RPMI8226 (cell line): ENCODE data around the gene MRPL4.

Experiments
- DNase-seq: peaks from one replicate; pipeline ENCODE4 v3.0.0-alpha.2; 2015

MRPL4 gene

DNA sequence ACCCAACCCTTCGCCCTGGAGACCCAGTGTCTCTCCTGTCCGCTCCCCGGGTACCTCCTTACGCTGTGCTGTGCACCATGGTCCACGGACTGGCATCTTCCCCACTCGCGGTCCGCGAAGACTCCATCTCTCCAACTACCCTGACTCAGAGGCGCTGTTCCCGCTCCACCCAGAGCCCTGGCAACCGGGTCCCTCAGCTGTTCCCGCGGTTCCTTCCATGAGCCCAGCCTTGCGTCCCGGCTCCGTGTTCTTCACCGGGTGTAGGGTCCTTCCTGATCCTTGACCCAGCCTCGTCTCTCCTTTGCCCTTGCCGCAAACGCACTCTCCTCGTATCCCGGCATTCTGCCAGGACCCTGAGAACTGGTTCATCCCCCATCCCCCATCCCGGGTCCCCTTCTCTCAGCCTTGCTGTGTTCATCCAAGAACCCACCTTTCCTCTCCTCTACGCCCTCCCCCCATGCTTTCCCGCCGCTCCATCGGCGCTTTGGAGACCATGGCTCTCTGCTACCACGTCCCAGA, 38.4 kb downstream of the MRPL4 start:
- DNase-seq, result peak; percentile 54

- peak; percentile 86 for DNase-seq
These were observed 39.0 kb downstream of the MRPL4 start for GRCh38 chr19:10290876-10291553.

DNA sequence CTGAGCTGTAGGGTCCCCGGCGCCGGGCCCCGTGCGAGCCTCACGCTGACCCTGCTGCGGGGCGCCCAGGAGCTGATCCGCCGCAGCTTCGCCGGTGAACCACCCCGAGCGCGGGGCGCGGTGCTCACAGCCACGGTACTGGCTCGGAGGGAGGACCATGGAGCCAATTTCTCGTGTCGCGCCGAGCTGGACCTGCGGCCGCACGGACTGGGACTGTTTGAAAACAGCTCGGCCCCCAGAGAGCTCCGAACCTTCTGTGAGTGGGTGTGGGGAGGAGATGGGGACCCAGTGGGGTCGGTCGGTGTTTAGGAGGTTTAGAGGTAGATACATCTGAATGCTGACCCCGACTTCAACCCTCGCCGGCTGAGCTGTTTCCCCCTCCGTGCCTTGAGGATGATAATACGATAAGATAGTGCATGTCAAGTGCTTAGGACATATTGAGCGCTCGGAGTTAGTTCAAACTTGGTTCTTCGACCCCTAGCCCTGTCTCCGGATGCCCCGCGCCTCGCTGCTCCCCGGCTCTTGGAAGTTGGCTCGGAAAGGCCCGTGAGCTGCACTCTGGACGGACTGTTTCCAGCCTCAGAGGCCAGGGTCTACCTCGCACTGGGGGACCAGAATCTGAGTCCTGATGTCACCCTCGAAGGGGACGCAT, 39.7 kb downstream of the MRPL4 start:
- no peak for DNase-seq

GRCh38 chr19:10292206-10292788, 40.3 kb downstream of the MRPL4 start:
- peak; percentile 54 for DNase-seq

- DNase-seq, result no peak
These were observed 41.0 kb downstream of the MRPL4 start for GRCh38 chr19:10292789-10293636.

DNA sequence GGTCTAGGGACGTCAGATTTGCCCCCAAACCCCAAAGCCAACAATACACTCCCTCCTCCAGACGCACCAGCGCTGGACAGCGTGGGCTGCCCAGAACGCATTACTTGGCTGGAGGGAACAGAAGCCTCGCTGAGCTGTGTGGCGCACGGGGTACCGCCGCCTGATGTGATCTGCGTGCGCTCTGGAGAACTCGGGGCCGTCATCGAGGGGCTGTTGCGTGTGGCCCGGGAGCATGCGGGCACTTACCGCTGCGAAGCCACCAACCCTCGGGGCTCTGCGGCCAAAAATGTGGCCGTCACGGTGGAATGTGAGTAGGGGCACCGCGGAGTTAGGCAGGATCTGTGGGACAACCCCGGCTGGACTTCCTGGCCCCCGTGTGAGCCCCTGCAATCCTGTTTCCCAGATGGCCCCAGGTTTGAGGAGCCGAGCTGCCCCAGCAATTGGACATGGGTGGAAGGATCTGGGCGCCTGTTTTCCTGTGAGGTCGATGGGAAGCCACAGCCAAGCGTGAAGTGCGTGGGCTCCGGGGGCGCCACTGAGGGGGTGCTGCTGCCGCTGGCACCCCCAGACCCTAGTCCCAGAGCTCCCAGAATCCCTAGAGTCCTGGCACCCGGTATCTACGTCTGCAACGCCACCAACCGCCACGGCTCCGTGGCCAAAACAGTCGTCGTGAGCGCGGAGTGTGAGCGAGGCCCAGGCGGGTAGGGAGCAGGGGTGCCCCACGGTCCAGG, 41.8 kb downstream of the MRPL4 start:
- DNase-seq, result no peak

DNA sequence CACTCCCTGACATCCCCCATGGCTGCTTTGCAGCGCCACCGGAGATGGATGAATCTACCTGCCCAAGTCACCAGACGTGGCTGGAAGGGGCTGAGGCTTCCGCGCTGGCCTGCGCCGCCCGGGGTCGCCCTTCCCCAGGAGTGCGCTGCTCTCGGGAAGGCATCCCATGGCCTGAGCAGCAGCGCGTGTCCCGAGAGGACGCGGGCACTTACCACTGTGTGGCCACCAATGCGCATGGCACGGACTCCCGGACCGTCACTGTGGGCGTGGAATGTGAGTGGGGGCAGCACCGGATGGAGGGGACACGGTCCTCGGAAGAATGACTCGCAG, 42.3 kb downstream of the MRPL4 start:
- no peak for DNase-seq

GRCh38 chr19:10295305-10295846, 43.4 kb downstream of the MRPL4 start:
- no peak for DNase-seq

DNA sequence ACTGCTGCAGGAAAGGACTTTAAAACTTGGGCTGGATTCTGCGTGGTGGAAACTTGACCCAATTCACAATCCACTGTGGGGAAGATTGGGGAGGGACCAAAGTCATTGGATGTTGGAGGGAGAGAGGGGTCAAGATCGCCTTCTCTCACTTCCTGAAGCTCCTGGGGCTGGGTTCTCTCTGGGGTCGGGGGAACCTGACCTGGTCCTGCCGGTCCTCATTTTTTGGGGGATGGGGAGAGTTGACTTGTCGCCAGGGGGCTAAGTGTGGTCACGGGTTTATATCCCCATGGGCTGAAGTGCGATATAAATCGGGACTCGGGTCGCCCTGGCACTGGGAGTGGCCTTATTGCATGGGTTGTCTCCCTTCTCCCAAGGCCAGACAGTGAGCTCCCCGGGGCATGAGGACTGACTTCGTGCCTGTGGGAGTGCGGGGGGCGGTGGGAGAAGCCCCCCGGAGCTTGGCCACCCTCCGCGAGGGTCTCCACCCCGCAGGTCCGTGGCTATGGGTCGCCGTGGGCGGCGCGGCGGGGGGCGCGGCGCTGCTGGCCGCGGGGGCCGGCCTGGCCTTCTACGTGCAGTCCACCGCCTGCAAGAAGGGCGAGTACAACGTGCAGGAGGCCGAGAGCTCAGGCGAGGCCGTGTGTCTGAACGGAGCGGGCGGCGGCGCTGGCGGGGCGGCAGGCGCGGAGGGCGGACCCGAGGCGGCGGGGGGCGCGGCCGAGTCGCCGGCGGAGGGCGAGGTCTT, 44.0 kb downstream of the MRPL4 start:
- DNase-seq, result no peak

DNA sequence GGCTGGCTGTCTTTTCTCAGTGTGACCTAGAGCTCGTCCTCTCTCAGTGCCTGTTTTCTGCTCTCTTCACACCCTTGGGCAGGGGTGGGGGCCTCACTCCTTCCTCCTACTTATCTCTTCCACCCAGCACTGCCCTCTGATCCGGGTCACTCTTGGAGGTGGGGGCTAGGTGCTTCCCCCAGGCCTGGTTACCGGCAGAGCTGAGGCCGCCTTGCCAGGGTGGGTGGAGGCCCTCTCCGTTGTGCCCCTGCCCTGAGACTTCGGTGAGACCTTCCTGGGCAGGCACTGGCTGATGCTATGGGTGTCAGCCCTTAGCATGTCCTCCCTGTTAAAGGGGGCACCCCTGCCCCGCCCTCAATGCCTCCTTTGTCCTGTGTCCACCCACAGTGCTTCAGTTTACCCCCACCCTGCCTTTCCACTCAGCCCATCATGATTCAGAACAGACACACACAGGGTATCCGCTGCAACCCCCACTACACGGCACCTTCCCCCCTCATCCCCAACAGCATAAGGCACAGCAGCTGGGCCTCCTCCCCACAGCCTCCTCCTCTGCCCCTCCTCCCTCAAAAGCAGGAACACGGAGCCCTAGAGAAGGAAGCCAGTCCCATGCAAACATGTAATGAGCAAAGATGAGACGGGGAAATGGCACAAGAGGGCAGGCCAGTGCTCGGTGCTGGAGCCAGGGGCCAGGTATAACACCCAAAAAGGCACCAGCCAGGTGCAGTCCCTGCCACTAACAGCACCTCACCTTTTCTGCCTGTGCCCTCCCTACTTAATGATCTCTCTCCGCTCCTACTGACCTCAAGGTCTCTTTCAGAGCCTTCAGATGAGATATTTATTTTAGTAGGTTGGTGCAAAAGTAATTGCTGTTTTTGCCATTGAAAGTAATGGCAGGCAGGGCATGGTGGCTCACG, 47.8 kb downstream of the MRPL4 start:
- peak; percentile 40 for DNase-seq

GRCh38 chr19:10305139-10305806, 53.3 kb downstream of the MRPL4 start:
- DNase-seq, result no peak

GRCh38 chr19:10306327-10306726, 54.3 kb downstream of the MRPL4 start:
- no peak for DNase-seq

GRCh38 chr19:10309423-10309822, 57.4 kb downstream of the MRPL4 start, which contains the start of gene ZGLP1:
TSS of gene ZGLP1 (minus strand) at chr19:10309815.
- DNase-seq, result no peak
